ENCODE measurements around the gene ATP6V1G1.

Gene ATP6V1G1

GRCh38 chr9:114638404-114638803, 50.8 kb downstream of the ATP6V1G1 start:
- FAIRE-seq = no peak

GRCh38 chr9:114641967-114642366, 54.4 kb downstream of the ATP6V1G1 start:
- no peak for FAIRE-seq
- DNase-seq (ENCODE audit: extremely low spot score, insufficient read length, low read depth) = no peak

More at GRCh38 chr9:114638404-114638803, 50.8 kb downstream of the ATP6V1G1 start:
- DNase-seq (ENCODE audit: extremely low spot score, insufficient read length, low read depth) = no peak

GRCh38 chr9:114643001-114643400, 55.4 kb downstream of the ATP6V1G1 start:
- DNase-seq (ENCODE audit: extremely low spot score, insufficient read length, low read depth) (no peak), FAIRE-seq (no peak)

- DNase-seq (ENCODE audit: extremely low spot score, insufficient read length, low read depth) = no peak
- no peak for FAIRE-seq
Observed at GRCh38 chr9:114643896-114644295, 56.3 kb downstream of the ATP6V1G1 start.
